ENCODE results near the gene SLC2A11. TPM values are rescaled to one million over a fixed set of nuclear protein-coding genes. Genes with fewer than 3 reads are reported as not detected.
A peak's percentile ranks its signal among the peaks of the same experiment; 100 is the strongest.

The SLC2A11 gene
- total RNA-seq, 1 donor from 2014 or later, result 18.2 TPM

DNA sequence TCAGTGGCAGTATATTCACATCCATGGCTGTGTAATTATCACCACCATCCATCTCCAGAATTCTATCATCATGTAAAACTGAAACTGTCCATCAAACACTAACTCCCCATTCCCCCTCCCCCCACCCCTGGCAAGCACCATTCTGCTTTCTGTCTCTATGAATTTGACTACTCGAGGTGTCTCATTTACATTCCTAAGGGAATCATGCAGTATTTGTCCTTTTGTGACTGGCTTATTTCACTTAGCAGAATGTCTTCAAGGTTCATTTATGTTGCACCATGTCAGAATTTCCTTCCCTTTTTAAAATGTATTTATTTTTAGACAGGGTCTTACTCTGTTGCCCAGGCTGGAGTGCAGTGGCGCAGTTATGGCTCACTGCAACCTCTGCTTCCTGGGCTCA lies 39.1 kb upstream of the SLC2A11 start:
- Mint-ChIP-seq H3K9me3 (no peaks in the 10 kb centered on the region), H3K36me3 (ENCODE audit: low read depth) (peaks cover 30% of the 10 kb centered on the region), H3K4me3 (no peak overlapping the region), H3K4me1 (no peaks in the 10 kb centered on the region), H3K27ac (ENCODE audit: unreplicated experiment) (no peak overlapping the region), H3K27me3 (ENCODE audit: low read depth) (no peaks in the 10 kb centered on the region)
- TF ChIP-seq, protein P1, sequence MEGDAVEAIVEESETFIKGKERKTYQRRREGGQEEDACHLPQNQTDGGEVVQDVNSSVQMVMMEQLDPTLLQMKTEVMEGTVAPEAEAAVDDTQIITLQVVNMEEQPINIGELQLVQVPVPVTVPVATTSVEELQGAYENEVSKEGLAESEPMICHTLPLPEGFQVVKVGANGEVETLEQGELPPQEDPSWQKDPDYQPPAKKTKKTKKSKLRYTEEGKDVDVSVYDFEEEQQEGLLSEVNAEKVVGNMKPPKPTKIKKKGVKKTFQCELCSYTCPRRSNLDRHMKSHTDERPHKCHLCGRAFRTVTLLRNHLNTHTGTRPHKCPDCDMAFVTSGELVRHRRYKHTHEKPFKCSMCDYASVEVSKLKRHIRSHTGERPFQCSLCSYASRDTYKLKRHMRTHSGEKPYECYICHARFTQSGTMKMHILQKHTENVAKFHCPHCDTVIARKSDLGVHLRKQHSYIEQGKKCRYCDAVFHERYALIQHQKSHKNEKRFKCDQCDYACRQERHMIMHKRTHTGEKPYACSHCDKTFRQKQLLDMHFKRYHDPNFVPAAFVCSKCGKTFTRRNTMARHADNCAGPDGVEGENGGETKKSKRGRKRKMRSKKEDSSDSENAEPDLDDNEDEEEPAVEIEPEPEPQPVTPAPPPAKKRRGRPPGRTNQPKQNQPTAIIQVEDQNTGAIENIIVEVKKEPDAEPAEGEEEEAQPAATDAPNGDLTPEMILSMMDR (conservative IDR thresholded peaks at IDR 0.05), result no peak
- no peak for DNase-seq (ENCODE audit: low read depth, low spot score)

DNA sequence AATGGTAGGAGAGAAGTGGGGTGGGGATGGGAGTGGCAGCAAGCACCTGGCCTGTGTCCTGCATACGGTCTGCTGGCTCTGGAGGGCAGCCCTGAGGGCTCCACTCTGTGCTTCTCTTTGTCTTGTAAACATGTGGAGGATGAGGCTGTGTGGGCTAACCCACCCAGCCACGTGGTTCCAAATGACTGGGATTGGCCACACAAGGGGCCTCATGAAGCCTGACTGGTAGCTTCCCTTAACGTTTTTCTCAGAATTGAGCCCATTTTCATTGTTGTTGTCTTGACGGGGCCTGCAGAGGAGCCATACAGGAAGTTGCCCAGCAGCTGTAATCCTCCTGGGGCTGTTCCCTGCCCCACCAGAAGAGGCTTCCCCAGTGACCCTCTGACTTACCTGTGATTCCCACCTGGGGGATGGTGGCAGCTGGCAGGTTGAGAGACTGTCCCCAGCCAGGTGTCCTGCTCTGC lies 36.9 kb upstream of the SLC2A11 start:
- DNase-seq (ENCODE audit: low read depth, low spot score), result no peak
- Mint-ChIP-seq H3K36me3 (ENCODE audit: low read depth) (peaks cover 28% of the 10 kb centered on the region), H3K27ac (ENCODE audit: unreplicated experiment) (no peak overlapping the region)

DNA sequence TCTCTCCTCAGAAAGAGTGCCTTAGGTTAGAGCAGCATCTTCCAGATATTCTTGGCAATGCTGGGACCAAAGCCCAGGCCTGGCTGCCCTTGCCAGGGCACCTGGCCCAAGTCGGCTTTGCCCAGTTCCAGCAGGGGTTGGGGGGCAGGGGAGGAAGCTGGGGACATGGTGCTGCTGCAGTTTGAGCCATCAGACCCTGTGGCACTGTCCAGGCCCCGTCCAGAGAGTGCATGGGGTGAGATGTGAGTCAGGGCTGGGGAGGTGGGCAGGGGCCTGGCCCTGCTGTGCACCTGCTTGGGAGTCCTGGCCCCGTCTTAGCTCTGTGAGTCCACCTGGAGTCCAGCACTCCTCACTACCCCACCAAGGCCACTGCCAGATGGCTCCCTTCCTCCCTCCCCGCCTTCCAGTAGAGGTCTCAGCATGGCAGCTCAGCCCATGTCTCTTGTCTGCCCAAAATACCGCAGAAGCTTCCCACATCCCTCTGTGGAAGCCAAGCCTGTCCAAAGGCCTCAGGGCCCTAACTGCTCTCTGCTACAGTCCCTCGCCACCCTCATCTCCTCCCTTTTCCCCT lies 35.5 kb upstream of the SLC2A11 start:
- Mint-ChIP-seq H3K36me3 (ENCODE audit: low read depth) (peaks cover 27% of the 10 kb centered on the region), H3K4me1 (no peaks in the 10 kb centered on the region), H3K9me3 (no peaks in the 10 kb centered on the region), H3K27ac (ENCODE audit: unreplicated experiment) (no peak overlapping the region), H3K4me3 (peak overlapping the region; percentile 34), H3K27me3 (ENCODE audit: low read depth) (no peaks in the 10 kb centered on the region)
- no peak for DNase-seq (ENCODE audit: low read depth, low spot score)
- TF ChIP-seq, protein P1 (conservative IDR thresholded peaks at IDR 0.05), result no peak

More for the DNA sequence above, 36.9 kb upstream of the SLC2A11 start:
- TF ChIP-seq, protein P1 (conservative IDR thresholded peaks at IDR 0.05), result no peak
- Mint-ChIP-seq H3K9me3 (no peaks in the 10 kb centered on the region), H3K4me1 (no peaks in the 10 kb centered on the region), H3K27me3 (ENCODE audit: low read depth) (no peaks in the 10 kb centered on the region), H3K4me3 (no peak overlapping the region)

GRCh38 chr22:23823331-23823791 lies 34.3 kb upstream of the SLC2A11 start:
- TF ChIP-seq, protein P1 (conservative IDR thresholded peaks at IDR 0.05), result no peak
- Mint-ChIP-seq H3K27me3 (ENCODE audit: low read depth) (no peaks in the 10 kb centered on the region), H3K4me1 (no peaks in the 10 kb centered on the region), H3K27ac (ENCODE audit: unreplicated experiment) (peak overlapping the region; percentile 29), H3K9me3 (no peaks in the 10 kb centered on the region), H3K36me3 (ENCODE audit: low read depth) (peaks cover 22% of the 10 kb centered on the region), H3K4me3 (no peak overlapping the region)
- no peak for DNase-seq (ENCODE audit: low read depth, low spot score)

DNA sequence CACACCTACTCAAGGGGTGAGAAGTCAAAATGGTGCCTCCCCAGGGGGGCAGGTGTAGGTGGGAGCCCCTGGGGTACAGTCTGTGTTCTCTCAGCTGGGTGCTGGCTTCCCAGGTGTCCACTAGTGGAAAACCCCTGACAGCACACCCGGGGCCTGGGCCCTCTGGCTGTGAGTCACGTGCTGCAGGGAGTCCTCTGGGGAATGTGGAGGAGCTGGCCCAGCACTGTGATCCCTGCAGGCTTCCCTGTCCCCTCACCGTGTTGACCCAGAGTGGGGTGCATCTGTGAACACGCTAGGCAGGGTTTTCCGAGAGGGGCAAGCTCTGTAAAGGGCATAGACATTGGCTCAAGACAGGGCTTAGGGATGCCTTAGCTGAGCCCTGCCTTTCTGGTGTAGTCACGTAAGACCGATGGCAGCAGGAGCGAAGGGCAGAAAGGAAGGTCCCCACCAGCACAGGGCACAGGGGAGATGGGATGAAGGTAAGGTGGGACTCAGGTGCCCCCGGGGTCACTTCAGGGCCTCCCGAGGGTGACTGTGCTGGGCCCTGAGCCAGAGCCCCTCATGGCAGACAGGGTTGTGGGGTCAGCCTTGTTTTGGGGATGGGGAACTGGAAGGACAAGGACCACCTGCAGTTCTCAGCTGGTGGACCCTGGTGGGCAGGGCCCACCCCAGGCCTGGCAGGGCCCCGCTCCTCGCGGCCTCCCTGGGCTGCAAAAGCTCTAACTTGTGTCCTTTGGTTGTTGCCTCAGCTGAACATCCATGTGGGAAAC lies 33.0 kb upstream of the SLC2A11 start:
- Mint-ChIP-seq H3K27ac (ENCODE audit: unreplicated experiment) (no peak overlapping the region), H3K9me3 (no peaks in the 10 kb centered on the region), H3K4me3 (no peak overlapping the region), H3K4me1 (no peaks in the 10 kb centered on the region), H3K27me3 (ENCODE audit: low read depth) (no peaks in the 10 kb centered on the region), H3K36me3 (ENCODE audit: low read depth) (peaks cover 23% of the 10 kb centered on the region)
- TF ChIP-seq, protein P1 (conservative IDR thresholded peaks at IDR 0.05), result no peak
- DNase-seq (ENCODE audit: low read depth, low spot score), result no peak
